ENCODE measurements around the gene OR10H1. TPM values are rescaled to one million over a fixed set of nuclear protein-coding genes. Genes with fewer than 3 reads are reported as not detected.

OR10H1 gene
- total RNA-seq, 1 experiment from 2014 or later, result 0.17 TPM

GRCh38 chr19:15863272-15863671 lies 47.8 kb upstream of the OR10H1 start:
- H2AFZ ChIP-seq (ENCODE audit: low read depth, low read length, poor library complexity, severe bottlenecking), result no peak overlapping the region
- H3K79me2 ChIP-seq (ENCODE audit: insufficient read depth, low read length), result peaks cover 39% of the 10 kb centered on the region
- peak overlapping the region; percentile 84 for H3K27ac ChIP-seq (ENCODE audit: low read depth, low read length)
- intact Hi-C loops (cut with micrococcal nuclease), result loop anchor here (2.0 kb wide), 1 partner anchor 26 kb away; no protein-coding TSS in a partner anchor
- ChIA-PET CTCF (interaction anchor here (0.8 to 1.2 kb wide), 2 partner anchors 22 to 51 kb away, joined by 3 to 7 read pairs; no protein-coding TSS in a partner anchor), RAD21 (ENCODE audit: low non-redundant PET in 1 of 2, low total read pairs in 2 of 2, uncharacterized antibody in 2 of 2, unreplicated experiment in 2 of 2) (no interaction called here), POLR2A (interaction anchor here (0.8 to 2.7 kb wide), 5 partner anchors 8 to 28 kb away, joined by 3 to 19 read pairs (median 4); no protein-coding TSS in a partner anchor)
- ATAC-seq (peak; percentile 93), DNase-seq (ENCODE audit: low read depth, low spot score) (peak; percentile 73)
- H3K4me3 ChIP-seq (replicated peaks in 1 of 2; ENCODE audit: low read depth in 1 of 2, low read length in 2 of 2), result peak overlapping the region; percentile 71 to 76
- BruUV-seq (replicated peaks), result no TSS peak
- no peaks in the 10 kb centered on the region for H3K9me3 ChIP-seq (ENCODE audit: control insufficient read depth in 1 of 2, insufficient read depth in 1 of 2, low read depth in 1 of 2, low read length in 2 of 2)
- H3K4me1 ChIP-seq (ENCODE audit: control insufficient read depth in 1 of 2, insufficient read depth in 2 of 2, low read length in 2 of 2), result peaks cover 23 to 50% of the 10 kb centered on the region in 2 experiments
- H3K9ac ChIP-seq (ENCODE audit: low read length), result peak overlapping the region; percentile 72
- no peaks in the 10 kb centered on the region for H4K20me1 ChIP-seq (ENCODE audit: insufficient read depth)
- peak overlapping the region; percentile 94 for H3K4me2 ChIP-seq (ENCODE audit: low read length)
- no peaks in the 10 kb centered on the region for H3K27me3 ChIP-seq (ENCODE audit: insufficient read depth, low read length)
- H3K9me2 ChIP-seq (ENCODE audit: insufficient read depth), result no peaks in the 10 kb centered on the region
- H3K36me3 ChIP-seq (ENCODE audit: control insufficient read depth in 1 of 2, insufficient read depth in 2 of 2, low read length in 2 of 2), result no peaks in the 10 kb centered on the region
- TF ChIP-seq YY1 (IDR thresholded peaks at IDR 0.05; ENCODE audit: extremely low read depth, insufficient replicate concordance, low read depth, low read length), result no peak
- no peak for TF ChIP-seq ELF1 (IDR thresholded peaks at IDR 0.05; ENCODE audit: borderline replicate concordance, low read depth)
- peak; percentile 97 for TF ChIP-seq EGR1 (IDR thresholded peaks at IDR 0.05; ENCODE audit: low read depth)
- no peak for TF ChIP-seq TCF7L2 (IDR thresholded peaks at IDR 0.05; ENCODE audit: borderline replicate concordance, extremely low read depth, insufficient read depth, insufficient read length)
- TF ChIP-seq JUND (IDR thresholded peaks at IDR 0.05), result peak; percentile 20; the same call in 1 of the 2 replicates
- no peak for TF ChIP-seq ZBTB33 (IDR thresholded peaks at IDR 0.05; ENCODE audit: extremely low read depth, insufficient replicate concordance, low read length)
- no peak for TF ChIP-seq ZNF274 (IDR thresholded peaks at IDR 0.05; ENCODE audit: low read depth, low read length)
- peak; percentile 59; the same call in 1 of the 2 replicates for TF ChIP-seq SIN3A (IDR thresholded peaks at IDR 0.05; ENCODE audit: low read depth)
- no peak for TF ChIP-seq EZH2phosphoT487 (IDR thresholded peaks at IDR 0.05; ENCODE audit: borderline replicate concordance)
- no peak for TF ChIP-seq CBX3 (IDR thresholded peaks at IDR 0.05; ENCODE audit: low read depth)
- TF ChIP-seq POLR2AphosphoS5 (IDR thresholded peaks at IDR 0.05; ENCODE audit: low read depth, low read length), result peak; percentile 83
- no peak for TF ChIP-seq FOSL1 (IDR thresholded peaks at IDR 0.05; ENCODE audit: low read depth)
- TF ChIP-seq RAD21 (IDR thresholded peaks at IDR 0.05; ENCODE audit: low read depth), result no peak
- no peak for TF ChIP-seq CTCF (IDR thresholded peaks at IDR 0.05 in 2 of 3, conservative IDR thresholded peaks at IDR 0.05 in 1 of 3; ENCODE audit: borderline replicate concordance in 1 of 3, insufficient read depth in 1 of 3, low read depth in 2 of 3, low read length in 2 of 3)
- TF ChIP-seq REST (IDR thresholded peaks at IDR 0.05; ENCODE audit: low read depth), result no peak
- TF ChIP-seq ATF3 (IDR thresholded peaks at IDR 0.05), result no peak
- no peak for TF ChIP-seq POLR2A (IDR thresholded peaks at IDR 0.05; ENCODE audit: borderline replicate concordance, extremely low read depth, insufficient read depth, insufficient read length)
- no peak; the same call in 1 of the 2 replicates for TF ChIP-seq MAX (IDR thresholded peaks at IDR 0.05)
- TF ChIP-seq ZFX (IDR thresholded peaks at IDR 0.05), result no peak
- TF ChIP-seq SRF (IDR thresholded peaks at IDR 0.05; ENCODE audit: low read depth), result no peak
- no peak for TF ChIP-seq EZH2 (IDR thresholded peaks at IDR 0.05)

Measured in HCT116 (cell line).